Vagina (tissue), 2 donors: ENCODE results near the gene PPFIBP1.

Experiments
- CTCF ChIP-seq, 3 experiments: fragments of 450-650 bp in 2 of 3; fragments of 200-600 bp in 1 of 3; sonication (generic) in 1 of 3; IDR thresholded peaks; one replicate each; pipeline ENCODE4 v1.5.1; 2017 to 2019; ENCODE audit warnings: antibody characterized with exemption in 3 of 3, mild to moderate bottlenecking in 2 of 3, moderate library complexity in 2 of 3
- POLR2A ChIP-seq, 2 donors: fragments of 450-650 bp; IDR thresholded peaks; one replicate each; pipeline ENCODE4 v1.6.1; 2017; ENCODE audit warnings: antibody characterized with exemption in 2 of 2, mild to moderate bottlenecking in 2 of 2, moderate library complexity in 2 of 2
- POLR2AphosphoS5 ChIP-seq, 2 donors: sonication (generic); formaldehyde crosslinking; IDR thresholded peaks; one replicate each; pipeline ENCODE4 v1.9.0; 2017; ENCODE audit warnings: antibody characterized with exemption in 2 of 2, mild to moderate bottlenecking in 2 of 2, low read depth in 1 of 2; ENCODE audit not compliant: insufficient read depth in 1 of 2

GRCh38 chr12:27575762-27576118 lies 51.7 kb downstream of the PPFIBP1 start:
- TF ChIP-seq CTCF (IDR thresholded peaks at IDR 0.05) (no peak), POLR2A (IDR thresholded peaks at IDR 0.05) (no peak), POLR2AphosphoS5 (IDR thresholded peaks at IDR 0.05; ENCODE audit: insufficient read depth in 1 of 2, low read depth in 1 of 2) (no peak)
